Hepatocyte (in vitro differentiated cells): Measurements from ENCODE around the gene RHPN2. TPM values are rescaled to one million over a fixed set of nuclear protein-coding genes. Genes with fewer than 3 reads are reported as not detected.
A peak's percentile ranks its signal among the peaks of the same experiment; 100 is the strongest.

Experiments
- DNase-seq: peaks from one replicate; pipeline ENCODE4 v3.0.0-alpha.2; 2016; ENCODE audit warnings: low spot score
- H2AFZ ChIP-seq: fragments of 200-600 bp; sonication (generic); 2 replicates; pipeline ENCODE4 v1.6.0; 2016; ENCODE audit warnings: antibody characterized with exemption, mild to moderate bottlenecking
- H3K27ac ChIP-seq: fragments of 200-600 bp; sonication (generic); 2 replicates; pipeline ENCODE4 v1.5.1; 2016; ENCODE audit warnings: mild to moderate bottlenecking
- H3K27me3 ChIP-seq: fragments of 200-600 bp; sonication (generic); 2 replicates; pipeline ENCODE4 v1.6.1; 2016
- H3K36me3 ChIP-seq: fragments of 200-600 bp; sonication (generic); replicated peaks from 2 replicates; pipeline ENCODE4 v1.5.1; 2016; ENCODE audit warnings: low read depth; ENCODE audit not compliant: insufficient read depth
- H3K4me1 ChIP-seq: fragments of 200-600 bp; sonication (generic); 2 replicates; pipeline ENCODE4 v1.5.1; 2016; ENCODE audit warnings: mild to moderate bottlenecking, moderate library complexity; ENCODE audit not compliant: insufficient read depth
- H3K4me2 ChIP-seq: fragments of 200-600 bp; sonication (generic); 2 replicates; pipeline ENCODE4 v1.6.0; 2016
- H3K4me3 ChIP-seq: fragments of 200-600 bp; sonication (generic); 2 replicates; pipeline ENCODE4 v1.5.1; 2016; ENCODE audit warnings: mild to moderate bottlenecking
- H3K79me2 ChIP-seq: fragments of 200-600 bp; sonication (generic); 2 replicates; pipeline ENCODE4 v1.6.0; 2017; ENCODE audit warnings: mild to moderate bottlenecking
- H3K9me2 ChIP-seq: fragments of 200-600 bp; sonication (generic); replicated peaks from 2 replicates; pipeline ENCODE4 v1.6.0; 2017; ENCODE audit warnings: mild to moderate bottlenecking; ENCODE audit not compliant: insufficient read depth
- H3K9me3 ChIP-seq: fragments of 200-600 bp; sonication (generic); 2 replicates; pipeline ENCODE4 v1.5.1; 2016; ENCODE audit warnings: low read depth, mild to moderate bottlenecking
- H4K20me1 ChIP-seq: fragments of 200-600 bp; sonication (generic); 2 replicates; pipeline ENCODE4 v1.6.0; 2016; ENCODE audit warnings: mild to moderate bottlenecking; ENCODE audit not compliant: insufficient read depth, poor library complexity, severe bottlenecking
- EZH2 ChIP-seq: fragments of 200-600 bp; sonication (generic); IDR thresholded peaks from 2 replicates; pipeline ENCODE4 v1.6.1; 2016; ENCODE audit warnings: antibody characterized with exemption, mild to moderate bottlenecking, borderline replicate concordance
- EZH2phosphoT487 ChIP-seq: fragments of 200-600 bp; sonication (generic); IDR thresholded peaks from one replicate; pipeline ENCODE4 v1.6.1; 2018; ENCODE audit warnings: antibody characterized with exemption, mild to moderate bottlenecking, low read depth, moderate library complexity; ENCODE audit not compliant: unreplicated experiment, severe bottlenecking
- WGBS: methylation state at CpG from one replicate; pipeline ENCODE4 v1.1.6; 2016; ENCODE audit warnings: low lambda C conversion rate; ENCODE audit errors: missing lambda C conversion rate; 5-methylcytosine and 5-hydroxymethylcytosine counted together
- polyA plus RNA-seq: library from polyadenylated mRNA; unstranded; fragments of >200 nt; fragmentation: Nextera tagmentation; extraction: Ambion mirVana; gene quantifications from 2 replicates; pipeline ENCODE4 v1.2.1, GENCODE V29; 2016
- total RNA-seq: library from RNA; depleted of rRNA; stranded (reverse); fragments of >200 nt; gene quantifications from 2 replicates; pipeline ENCODE4 v1.2.3, GENCODE V29; 2014
- TF ChIP-seq, protein P1 (sequence below): fragments of 200-600 bp; sonication (generic); IDR thresholded peaks from 2 replicates; pipeline ENCODE4 v1.5.1; 2016; ENCODE audit warnings: antibody characterized with exemption, mild to moderate bottlenecking; ENCODE audit not compliant: poor library complexity

RHPN2 gene
- total RNA-seq (67.6 and 67.9 TPM in 2 replicates), polyA plus RNA-seq (44.3 and 54.2 TPM in 2 replicates)

DNA sequence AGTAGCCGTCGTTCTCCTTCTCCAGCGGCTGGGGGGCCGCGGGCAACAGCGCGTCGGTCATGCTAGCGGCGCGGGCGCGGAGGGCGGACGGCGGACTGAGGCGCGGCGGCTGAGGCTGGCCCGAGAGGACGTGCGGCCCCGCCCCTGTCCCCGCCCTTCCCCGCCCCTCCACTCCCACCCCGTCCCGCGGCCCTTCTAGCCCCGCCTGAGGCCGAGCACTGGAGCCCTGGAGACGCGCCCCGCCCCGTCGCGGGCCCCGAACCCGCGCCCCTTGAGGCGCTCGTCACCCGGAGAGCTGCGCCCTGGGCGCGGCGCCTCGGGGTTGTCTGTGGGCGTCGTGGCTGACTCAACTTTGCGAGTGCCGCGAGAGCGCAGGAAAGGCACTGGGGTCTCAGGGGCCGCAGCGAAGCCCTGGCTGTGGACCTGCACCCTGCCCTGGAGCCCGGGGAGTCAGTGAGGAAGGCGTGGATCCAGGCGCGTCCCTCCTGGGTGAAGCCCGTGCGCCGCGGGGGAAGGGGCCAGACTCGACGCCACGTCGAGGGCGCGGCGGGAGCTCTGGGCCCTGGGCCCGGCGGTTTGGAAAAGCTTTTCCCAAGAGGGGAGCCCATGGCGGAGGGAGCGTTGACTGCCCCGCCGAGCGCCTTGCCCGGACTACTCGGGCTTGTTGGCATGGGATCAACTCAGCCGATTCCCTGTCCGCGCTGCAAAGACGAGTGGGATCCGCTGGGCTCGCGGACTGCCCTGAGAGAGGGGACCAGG lies at the start of gene RHPN2:
Gene RHPN2, minus strand, starts transcription at position 97 of the 759 bp plus-strand sequence. Its CDS starts 36 bp downstream, at position 61.
- Histone ChIP-seq H3K27me3 (no peaks in the 10 kb centered on the region), H3K9me2 (no peaks in the 10 kb centered on the region), H2AFZ (peak within 1 kb of the TSS; percentile 67), H3K27ac (peak within 1 kb of the TSS; percentile 91), H3K36me3 (no peaks in the 10 kb centered on the region), H3K4me3 (peak within 1 kb of the TSS; percentile 79), H4K20me1 (peaks cover 26% of the 10 kb centered on the region), H3K9me3 (no peaks in the 10 kb centered on the region), H3K4me1 (no peaks in the 10 kb centered on the region), H3K79me2 (peaks cover 44% of the 10 kb centered on the region), H3K4me2 (peak within 1 kb of the TSS; percentile 90)
- WGBS: 9% methylated on average over 36 of the region's 86 CpGs
- peak; percentile 93 for DNase-seq
- TF ChIP-seq, protein P1, sequence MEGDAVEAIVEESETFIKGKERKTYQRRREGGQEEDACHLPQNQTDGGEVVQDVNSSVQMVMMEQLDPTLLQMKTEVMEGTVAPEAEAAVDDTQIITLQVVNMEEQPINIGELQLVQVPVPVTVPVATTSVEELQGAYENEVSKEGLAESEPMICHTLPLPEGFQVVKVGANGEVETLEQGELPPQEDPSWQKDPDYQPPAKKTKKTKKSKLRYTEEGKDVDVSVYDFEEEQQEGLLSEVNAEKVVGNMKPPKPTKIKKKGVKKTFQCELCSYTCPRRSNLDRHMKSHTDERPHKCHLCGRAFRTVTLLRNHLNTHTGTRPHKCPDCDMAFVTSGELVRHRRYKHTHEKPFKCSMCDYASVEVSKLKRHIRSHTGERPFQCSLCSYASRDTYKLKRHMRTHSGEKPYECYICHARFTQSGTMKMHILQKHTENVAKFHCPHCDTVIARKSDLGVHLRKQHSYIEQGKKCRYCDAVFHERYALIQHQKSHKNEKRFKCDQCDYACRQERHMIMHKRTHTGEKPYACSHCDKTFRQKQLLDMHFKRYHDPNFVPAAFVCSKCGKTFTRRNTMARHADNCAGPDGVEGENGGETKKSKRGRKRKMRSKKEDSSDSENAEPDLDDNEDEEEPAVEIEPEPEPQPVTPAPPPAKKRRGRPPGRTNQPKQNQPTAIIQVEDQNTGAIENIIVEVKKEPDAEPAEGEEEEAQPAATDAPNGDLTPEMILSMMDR: no peak
- TF ChIP-seq EZH2phosphoT487 (no peak), EZH2 (no peak)

DNA sequence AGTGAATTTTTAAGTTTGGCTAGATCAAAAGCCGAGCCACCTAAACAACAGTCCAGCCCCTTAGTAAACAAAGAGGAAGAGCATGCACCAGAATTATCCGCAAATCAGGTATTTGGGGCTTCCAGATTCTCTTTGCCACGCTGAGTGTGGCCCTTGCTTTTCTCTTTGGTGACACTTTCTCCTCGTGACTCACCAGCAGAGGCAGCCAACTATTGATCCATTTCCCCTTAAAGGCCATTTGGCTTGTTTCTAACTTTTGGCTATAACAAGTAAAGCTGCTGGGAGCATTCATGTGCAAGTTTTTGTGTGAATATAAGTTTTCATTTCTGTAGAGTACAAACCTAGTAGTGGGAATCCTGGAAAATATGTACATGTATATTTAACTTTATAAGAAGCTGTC lies 49.6 kb upstream of the RHPN2 start:
- Histone ChIP-seq H3K4me1 (no peaks in the 10 kb centered on the region), H3K4me3 (no peak overlapping the region), H3K79me2 (no peaks in the 10 kb centered on the region), H3K9me3 (no peaks in the 10 kb centered on the region), H3K27ac (no peak overlapping the region), H3K9me2 (no peaks in the 10 kb centered on the region), H3K36me3 (peaks cover 4% of the 10 kb centered on the region), H2AFZ (no peak overlapping the region), H4K20me1 (no peaks in the 10 kb centered on the region), H3K27me3 (no peaks in the 10 kb centered on the region), H3K4me2 (no peak overlapping the region)
- WGBS: 94% methylated on average over 4 of the region's 4 CpGs
- TF ChIP-seq EZH2phosphoT487 (no peak), EZH2 (no peak)
- TF ChIP-seq, protein P1: no peak
- DNase-seq: no peak

DNA sequence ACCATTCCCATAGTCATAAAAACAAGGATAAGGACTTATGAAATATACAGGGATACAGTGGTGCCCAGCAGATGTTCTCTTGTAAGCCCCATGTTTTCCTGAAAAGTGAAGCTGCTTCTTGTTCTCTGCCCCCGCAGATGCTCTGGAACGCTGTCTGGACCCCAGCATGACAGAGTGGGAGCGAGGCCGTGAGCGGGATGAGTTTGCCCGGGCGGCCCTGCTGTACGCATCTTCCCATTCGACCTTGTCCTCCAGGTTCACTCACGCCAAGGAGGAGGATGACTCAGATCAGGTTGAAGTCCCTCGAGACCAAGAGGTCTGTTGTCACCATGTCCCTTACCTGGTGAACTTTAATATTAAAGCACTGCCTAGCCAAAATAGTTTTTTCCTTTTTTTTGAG lies 46.9 kb upstream of the RHPN2 start:
- no peaks in the 10 kb centered on the region for H3K27me3 ChIP-seq
- no peak for DNase-seq
- WGBS: 96% methylated on average over 11 of the region's 11 CpGs
- no peaks in the 10 kb centered on the region for H4K20me1 ChIP-seq
- H3K9me2 ChIP-seq: no peaks in the 10 kb centered on the region
- no peak overlapping the region for H3K4me2 ChIP-seq
- TF ChIP-seq EZH2phosphoT487 (no peak), EZH2 (no peak)
- TF ChIP-seq, protein P1: no peak
- H3K9me3 ChIP-seq: no peaks in the 10 kb centered on the region
- no peaks in the 10 kb centered on the region for H3K4me1 ChIP-seq
- no peak overlapping the region for H3K27ac ChIP-seq
- no peak overlapping the region for H2AFZ ChIP-seq
- peaks cover 4% of the 10 kb centered on the region for H3K36me3 ChIP-seq
- no peak overlapping the region for H3K4me3 ChIP-seq
- H3K79me2 ChIP-seq: no peaks in the 10 kb centered on the region
